Neuronal stem cell (in vitro differentiated cells): ENCODE measurements around the gene RPS15.

Experiments used
- DNase-seq: peaks from one replicate; pipeline ENCODE4 v3.0.0-alpha.2; 2013; ENCODE audit warnings: low spot score
- H2AFZ ChIP-seq: one replicate; pipeline ENCODE4 v1.6.1; 2013; ENCODE audit warnings: mild to moderate bottlenecking, low read length, inconsistent platforms
- H2AK5ac ChIP-seq: 2 replicates; pipeline ENCODE4 v1.6.1; 2013; ENCODE audit warnings: low read depth, mild to moderate bottlenecking, inconsistent platforms, low read length, moderate library complexity, mixed read lengths
- H2BK120ac ChIP-seq: 2 replicates; pipeline ENCODE4 v1.6.1; 2013; ENCODE audit warnings: low read depth, mild to moderate bottlenecking, inconsistent platforms, low read length, moderate library complexity, mixed read lengths
- H2BK12ac ChIP-seq: one replicate; pipeline ENCODE4 v1.6.1; 2013; ENCODE audit warnings: low read length, inconsistent platforms
- H2BK15ac ChIP-seq: 2 replicates; pipeline ENCODE4 v1.6.1; 2013; ENCODE audit warnings: mild to moderate bottlenecking, low read length, inconsistent platforms, mixed read lengths
- H2BK5ac ChIP-seq: one replicate; pipeline ENCODE4 v1.6.1; 2013; ENCODE audit warnings: inconsistent platforms, mild to moderate bottlenecking, low read length, moderate library complexity
- H3K14ac ChIP-seq: one replicate; pipeline ENCODE4 v1.6.1; 2013; ENCODE audit warnings: low read length, inconsistent platforms
- H3K18ac ChIP-seq: 2 replicates; pipeline ENCODE4 v1.6.1; 2013; ENCODE audit warnings: low read length, inconsistent platforms
- H3K23ac ChIP-seq: 2 replicates; pipeline ENCODE4 v1.6.1; 2013; ENCODE audit warnings: low read depth, mild to moderate bottlenecking, mixed read lengths, low read length, inconsistent platforms; ENCODE audit not compliant: poor library complexity
- H3K27ac ChIP-seq: replicated peaks from 3 replicates; pipeline ENCODE4 v1.5.1; 2013; ENCODE audit warnings: low read length, inconsistent platforms
- H3K27me3 ChIP-seq, 3 experiments: 2 replicates each; pipeline ENCODE4 v1.6.1; 2013; ENCODE audit warnings: low read length in 3 of 3, mild to moderate bottlenecking in 2 of 3, inconsistent platforms in 1 of 3, low read depth in 1 of 3, mixed read lengths in 1 of 3, moderate library complexity in 1 of 3; ENCODE audit not compliant: control insufficient read depth in 3 of 3, insufficient read depth in 3 of 3
- H3K36me3 ChIP-seq, 2 donors: replicated peaks in 1 of 2; 2 replicates each; pipeline ENCODE4 v1.6.1; 2013; ENCODE audit warnings: low read length in 2 of 2; ENCODE audit not compliant: control insufficient read depth in 2 of 2, insufficient read depth in 2 of 2
- H3K4ac ChIP-seq: 2 replicates; pipeline ENCODE4 v1.6.1; 2013; ENCODE audit warnings: inconsistent platforms, mild to moderate bottlenecking, low read length, moderate library complexity
- H3K4me1 ChIP-seq, 2 donors: 1 replicate in 1 of 2; 2 replicates in 1 of 2; pipeline ENCODE4 v1.6.1; 2013; ENCODE audit warnings: low read length in 2 of 2, low read depth in 1 of 2; ENCODE audit not compliant: control insufficient read depth in 2 of 2, insufficient read depth in 1 of 2
- H3K4me2 ChIP-seq: one replicate; pipeline ENCODE4 v1.6.1; 2013; ENCODE audit warnings: mild to moderate bottlenecking, low read length, inconsistent platforms; ENCODE audit not compliant: insufficient read depth, poor library complexity, severe bottlenecking
- H3K4me3 ChIP-seq, 2 donors: 2 replicates each; pipeline ENCODE4 v1.5.1; 2013; ENCODE audit warnings: low read length in 2 of 2, mild to moderate bottlenecking in 2 of 2, inconsistent platforms in 1 of 2, moderate library complexity in 1 of 2
- H3K79me1 ChIP-seq: one replicate; pipeline ENCODE4 v1.6.1; 2013; ENCODE audit warnings: low read depth, mild to moderate bottlenecking, inconsistent platforms, low read length, moderate library complexity
- H3K9ac ChIP-seq: one replicate; pipeline ENCODE4 v1.6.1; 2013; ENCODE audit warnings: mild to moderate bottlenecking, low read depth, low read length, inconsistent platforms; ENCODE audit not compliant: poor library complexity
- H3K9me3 ChIP-seq, 2 donors: replicated peaks in 1 of 2; 2 replicates each; pipeline versions ENCODE3 to v1.6.1; 2013; ENCODE audit warnings: low read length in 2 of 2, mild to moderate bottlenecking in 2 of 2, inconsistent platforms in 1 of 2, low read depth in 1 of 2, mixed read lengths in 1 of 2, moderate library complexity in 1 of 2; ENCODE audit not compliant: control insufficient read depth in 2 of 2, insufficient read depth in 1 of 2
- H4K8ac ChIP-seq: one replicate; pipeline ENCODE4 v1.6.1; 2013; ENCODE audit warnings: low read depth, mild to moderate bottlenecking, inconsistent platforms, low read length, moderate library complexity
- H4K91ac ChIP-seq: one replicate; pipeline ENCODE4 v1.6.1; 2013; ENCODE audit warnings: low read length, low read depth, mild to moderate bottlenecking, inconsistent platforms; ENCODE audit not compliant: poor library complexity
- WGBS, 2 donors: extraction: QIAGEN DNeasy Blood & Tissue Kit; methylation state at CpG; one replicate each; pipeline ENCODE4 v1.1.7; 2013; ENCODE audit warnings: missing lambda C conversion rate in 2 of 2, mixed read lengths in 1 of 2; ENCODE audit not compliant: insufficient read length in 2 of 2, insufficient replicate concordance in 1 of 2; ENCODE audit errors: extremely low coverage in 2 of 2; 5-methylcytosine and 5-hydroxymethylcytosine counted together

The RPS15 gene

GRCh38 chr19:1422943-1423342 is 15.3 kb upstream of the RPS15 start:
- peaks cover 43 to 90% of the 10 kb centered on the region in 2 donors for H3K36me3 ChIP-seq
- WGBS, 2 donors: no CpG with 5 or more reads among the region's 24 CpGs

DNA sequence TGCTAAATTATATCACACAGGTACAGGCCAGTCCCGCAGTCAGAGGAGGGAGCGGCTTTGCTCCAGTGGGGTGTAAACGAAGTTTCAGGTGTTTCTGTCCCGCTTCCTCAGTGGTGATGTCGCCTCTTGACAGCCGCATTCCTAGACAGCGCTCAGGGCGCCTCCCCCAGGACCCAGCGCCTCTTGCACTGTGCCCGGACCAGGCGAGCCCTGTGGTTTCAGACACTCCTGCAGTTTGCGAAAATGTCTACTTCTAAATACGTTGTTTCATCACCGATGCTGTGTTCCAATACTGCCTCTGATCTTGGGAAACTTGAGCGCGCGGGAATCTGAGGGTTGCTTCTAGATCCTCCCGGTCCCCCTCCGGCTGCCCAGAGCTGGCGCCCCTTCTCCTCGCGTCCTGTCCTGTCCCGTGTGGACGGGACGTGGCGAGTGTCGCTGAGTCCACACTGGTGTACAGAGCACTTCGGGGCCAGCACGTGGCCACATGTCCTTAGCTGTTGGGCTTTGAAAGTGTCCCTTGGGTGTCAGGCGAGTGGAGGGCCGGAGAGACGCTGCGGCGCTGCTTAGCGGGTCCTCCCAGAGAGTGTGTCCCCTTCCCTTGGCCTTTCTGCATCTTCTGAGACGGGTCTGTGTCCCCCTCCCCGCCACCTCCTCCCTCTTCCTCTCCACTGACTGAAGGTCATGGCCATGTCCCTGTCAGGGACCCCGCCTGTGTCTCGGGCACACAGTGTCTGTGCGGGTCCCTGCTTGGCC is 14.6 kb upstream of the RPS15 start:
- Histone ChIP-seq H3K4me2 (no peak overlapping the region), H2BK15ac (no peak overlapping the region), H3K14ac (peak overlapping the region; percentile 66), H3K4ac (no peak overlapping the region), H3K9me3 (no peaks in the 10 kb centered on the region), H3K18ac (peak overlapping the region; percentile 53), H3K9ac (peak overlapping the region; percentile 75), H2AK5ac (no peak overlapping the region), H3K23ac (peak overlapping the region; percentile 86), H4K8ac (no peak overlapping the region), H2BK12ac (no peak overlapping the region), H2BK120ac (no peak overlapping the region), H4K91ac (no peak overlapping the region), H2BK5ac (no peak overlapping the region), H3K27me3 (no peaks in the 10 kb centered on the region), H3K27ac (no peak overlapping the region), H3K79me1 (peaks cover 32% of the 10 kb centered on the region), H3K4me1 (peaks cover 12 to 25% of the 10 kb centered on the region in 2 donors), H3K36me3 (peaks cover 46 to 90% of the 10 kb centered on the region in 2 donors), H2AFZ (no peak overlapping the region), H3K4me3 (peak overlapping the region in 1 of 2 donors; percentile 49)
- WGBS, 2 donors: no CpG with 5 or more reads among the region's 40 CpGs
- DNase-seq: no peak

More at GRCh38 chr19:1422943-1423342, 15.3 kb upstream of the RPS15 start:
- peaks cover 32% of the 10 kb centered on the region for H3K79me1 ChIP-seq
- no peak overlapping the region for H4K8ac ChIP-seq
- no peak overlapping the region for H2BK5ac ChIP-seq
- no peaks in the 10 kb centered on the region for H3K27me3 ChIP-seq
- no peak overlapping the region for H2BK15ac ChIP-seq
- H3K9me3 ChIP-seq: no peaks in the 10 kb centered on the region
- no peak overlapping the region for H3K14ac ChIP-seq
- H2AK5ac ChIP-seq: no peak overlapping the region
- no peak overlapping the region for H3K4me2 ChIP-seq
- no peak overlapping the region for H3K27ac ChIP-seq
- H2BK120ac ChIP-seq: no peak overlapping the region
- H3K4me1 ChIP-seq: peaks cover 12 to 25% of the 10 kb centered on the region in 2 donors
- H2BK12ac ChIP-seq: no peak overlapping the region
- no peak overlapping the region for H3K23ac ChIP-seq
- no peak overlapping the region for H3K4ac ChIP-seq
- no peak overlapping the region for H3K9ac ChIP-seq
- H4K91ac ChIP-seq: no peak overlapping the region
- H3K4me3 ChIP-seq: no peak overlapping the region
- no peak overlapping the region for H2AFZ ChIP-seq
- no peak for DNase-seq
- H3K18ac ChIP-seq: no peak overlapping the region

- H3K23ac ChIP-seq: peak overlapping the region; percentile 86
- H4K91ac ChIP-seq: no peak overlapping the region
- H3K9ac ChIP-seq: peak overlapping the region; percentile 75
- H2BK120ac ChIP-seq: no peak overlapping the region
- H3K18ac ChIP-seq: peak overlapping the region; percentile 53
- peaks cover 12 to 25% of the 10 kb centered on the region in 2 donors for H3K4me1 ChIP-seq
- peak overlapping the region; percentile 66 for H2BK5ac ChIP-seq
- H3K9me3 ChIP-seq: no peaks in the 10 kb centered on the region
- WGBS, 2 donors: no CpG with 5 or more reads among the region's 42 CpGs
- no peak overlapping the region for H2BK12ac ChIP-seq
- H2AFZ ChIP-seq: no peak overlapping the region
- H4K8ac ChIP-seq: no peak overlapping the region
- peak overlapping the region; percentile 87 for H3K14ac ChIP-seq
- H3K36me3 ChIP-seq: peaks cover 47 to 90% of the 10 kb centered on the region in 2 donors
- H3K79me1 ChIP-seq: peaks cover 33% of the 10 kb centered on the region
- no peak overlapping the region for H2AK5ac ChIP-seq
- H3K4me3 ChIP-seq: no peak overlapping the region
- no peak for DNase-seq
- H3K27me3 ChIP-seq: no peaks in the 10 kb centered on the region
- no peak overlapping the region for H2BK15ac ChIP-seq
- no peak overlapping the region for H3K27ac ChIP-seq
- peak overlapping the region; percentile 25 for H3K4me2 ChIP-seq
- H3K4ac ChIP-seq: no peak overlapping the region
Measured at GRCh38 chr19:1424192-1424955, 13.8 kb upstream of the RPS15 start.
